HCT116 (cell line): ENCODE results near the gene HRC. TPM values are rescaled to one million over a fixed set of nuclear protein-coding genes. Genes with fewer than 3 reads are reported as not detected.
A peak's percentile ranks its signal among the peaks of the same experiment; 100 is the strongest.

Experiments used
- ATAC-seq: fragments of 200-7000 bp; cut with Tn5 transposase; 2 replicates; pipeline ENCODE4 v1.9.1; 2020; ENCODE audit warnings: mild to moderate bottlenecking, moderate library complexity
- BruUV-seq: library from RNA; stranded (reverse); fragments of 400-500 nt; replicated peaks from 2 replicates; lab custom pipeline; 2021; lab: Mats Ljungman, UMichigan
- CTCF ChIA-PET: fragments of 300-600 bp; sonication (Branson Sonifier 250); formaldehyde crosslinking; loops from one replicate; lab custom pipeline; 2021; ENCODE audit warnings: antibody characterized with exemption; lab: Charles Lee
- POLR2A ChIA-PET: fragments of 300-600, 350-600 bp; sonication (Branson Sonifier 250); formaldehyde crosslinking; loops from one replicate; lab custom pipeline; 2021; ENCODE audit warnings: antibody characterized with exemption; lab: Charles Lee
- RAD21 ChIA-PET, 2 experiments: fragments of 300-600 bp; sonication (Branson Sonifier 250); formaldehyde crosslinking; loops; one replicate each; lab custom pipeline; 2023; ENCODE audit warnings: low total read pairs in 2 of 2; ENCODE audit not compliant: uncharacterized antibody in 2 of 2, unreplicated experiment in 2 of 2, low non-redundant PET in 1 of 2; lab: Charles Lee
- DNase-seq: peaks from one replicate; pipeline ENCODE4 v3.0.0-alpha.2; 2010; ENCODE audit warnings: low read depth, low spot score
- H2AFZ ChIP-seq: fragments of 200-600 bp; shearing (Covaris generic), sonication (generic); 2 replicates; pipeline ENCODE4 v1.6.1; 2017; ENCODE audit warnings: low read depth, mixed run types, mixed read lengths, antibody characterized with exemption, low read length; ENCODE audit not compliant: poor library complexity, severe bottlenecking
- H3K27ac ChIP-seq: 2 replicates; pipeline ENCODE4 v1.5.1; 2012; ENCODE audit warnings: low read depth, low read length
- H3K27me3 ChIP-seq: fragments of 200-600 bp; sonication (generic); 2 replicates; pipeline ENCODE4 v1.6.1; 2016; ENCODE audit warnings: mixed run types, low read length, mixed read lengths; ENCODE audit not compliant: insufficient read depth
- H3K36me3 ChIP-seq, 2 experiments: fragments of 200-500 bp in 1 of 2; fragments of 200-600 bp in 1 of 2; sonication (Bioruptor generic) in 1 of 2; sonication (generic) in 1 of 2; 2 replicates each; pipeline versions ENCODE4 v1.5.1 to v1.6.1; 2014 to 2016; ENCODE audit warnings: low read length in 2 of 2, inconsistent platforms in 1 of 2, mixed read lengths in 1 of 2, mixed run types in 1 of 2; ENCODE audit not compliant: insufficient read depth in 2 of 2, control insufficient read depth in 1 of 2
- H3K4me1 ChIP-seq, 2 experiments: fragments of 200-600 bp in 1 of 2; sonication (generic) in 1 of 2; 2 replicates each; pipeline versions ENCODE4 v1.5.1 to v1.6.1; 2012 to 2017; ENCODE audit warnings: low read length in 2 of 2, inconsistent platforms in 1 of 2, mild to moderate bottlenecking in 1 of 2, mixed read lengths in 1 of 2, mixed run types in 1 of 2, moderate library complexity in 1 of 2; ENCODE audit not compliant: insufficient read depth in 2 of 2, control insufficient read depth in 1 of 2
- H3K4me2 ChIP-seq: fragments of 200-600 bp; sonication (generic); 2 replicates; pipeline ENCODE4 v1.6.1; 2017; ENCODE audit warnings: mixed run types, low read length, mixed read lengths
- H3K4me3 ChIP-seq, 2 experiments: fragments of 200-600 bp in 1 of 2; sonication (generic) in 1 of 2; replicated peaks in 1 of 2; 2 replicates each; pipeline ENCODE4 v1.5.1; 2011 to 2016; ENCODE audit warnings: low read length in 2 of 2, control low read depth in 1 of 2, low read depth in 1 of 2, mild to moderate bottlenecking in 1 of 2, mixed read lengths in 1 of 2, mixed run types in 1 of 2
- H3K79me2 ChIP-seq: fragments of 200-600 bp; sonication (generic); 2 replicates; pipeline ENCODE4 v1.6.1; 2017; ENCODE audit warnings: mild to moderate bottlenecking, mixed run types, low read length, moderate library complexity, mixed read lengths; ENCODE audit not compliant: insufficient read depth
- H3K9ac ChIP-seq: fragments of 200-600 bp; sonication (generic); 2 replicates; pipeline ENCODE4 v1.6.1; 2016; ENCODE audit warnings: low read length, mixed read lengths
- H3K9me2 ChIP-seq: fragments of 200-600 bp; sonication (generic), shearing (Covaris generic); 2 replicates; pipeline ENCODE4 v1.6.1; 2017; ENCODE audit warnings: mixed run types, mild to moderate bottlenecking, moderate library complexity; ENCODE audit not compliant: insufficient read depth
- H3K9me3 ChIP-seq, 2 experiments: fragments of 200-500 bp in 1 of 2; fragments of 200-600 bp in 1 of 2; sonication (Bioruptor generic) in 1 of 2; sonication (generic) in 1 of 2; 2 replicates each; pipeline ENCODE4 v1.6.1; 2014 to 2017; ENCODE audit warnings: low read length in 2 of 2, mixed read lengths in 2 of 2, inconsistent platforms in 1 of 2, low read depth in 1 of 2, mild to moderate bottlenecking in 1 of 2, mixed run types in 1 of 2, moderate library complexity in 1 of 2; ENCODE audit not compliant: control insufficient read depth in 1 of 2, insufficient read depth in 1 of 2
- H4K20me1 ChIP-seq: fragments of 200-600 bp; sonication (generic), shearing (Covaris generic); 2 replicates; pipeline ENCODE4 v1.6.1; 2017; ENCODE audit warnings: mixed run types, mild to moderate bottlenecking, moderate library complexity; ENCODE audit not compliant: insufficient read depth
- CEBPB ChIP-seq: IDR thresholded peaks from 2 replicates; pipeline ENCODE4 v1.6.1; 2012; ENCODE audit warnings: low read depth
- EGR1 ChIP-seq: IDR thresholded peaks from 2 replicates; pipeline ENCODE4 v1.6.1; 2012; ENCODE audit warnings: low read depth
- ELF1 ChIP-seq: IDR thresholded peaks from 2 replicates; pipeline ENCODE4 v1.6.1; 2012; ENCODE audit warnings: low read depth, borderline replicate concordance
- EZH2 ChIP-seq: fragments of 200-600 bp; sonication (generic); IDR thresholded peaks from 2 replicates; pipeline ENCODE4 v1.6.1; 2017; ENCODE audit warnings: antibody characterized with exemption, mixed run types
- FOSL1 ChIP-seq: IDR thresholded peaks from 2 replicates; pipeline ENCODE4 v1.6.1; 2012; ENCODE audit warnings: low read depth
- JUND ChIP-seq: IDR thresholded peaks from 2 replicates; pipeline ENCODE4 v1.6.1; 2012
- MAX ChIP-seq: IDR thresholded peaks from 2 replicates; pipeline ENCODE4 v1.6.1; 2012
- POLR2A ChIP-seq: IDR thresholded peaks from 2 replicates; pipeline ENCODE4 v1.7.0; 2011; ENCODE audit warnings: borderline replicate concordance; ENCODE audit not compliant: insufficient read depth, insufficient read length; ENCODE audit errors: extremely low read depth
- POLR2AphosphoS5 ChIP-seq: IDR thresholded peaks from 2 replicates; pipeline ENCODE4 v1.6.1; 2011; ENCODE audit warnings: mild to moderate bottlenecking, low read depth, low read length, moderate library complexity
- SP1 ChIP-seq: IDR thresholded peaks from 2 replicates; pipeline ENCODE4 v1.6.1; 2012; ENCODE audit warnings: low read depth
- SRF ChIP-seq: IDR thresholded peaks from 2 replicates; pipeline ENCODE4 v1.6.1; 2012; ENCODE audit warnings: low read depth
- YY1 ChIP-seq: IDR thresholded peaks from 2 replicates; pipeline ENCODE4 v1.6.1; 2011; ENCODE audit warnings: low read length, low read depth, moderate library complexity, mild to moderate bottlenecking; ENCODE audit not compliant: insufficient replicate concordance; ENCODE audit errors: extremely low read depth
- ZBTB33 ChIP-seq: IDR thresholded peaks from 2 replicates; pipeline ENCODE4 v1.6.1; 2011; ENCODE audit warnings: mild to moderate bottlenecking, low read length, moderate library complexity; ENCODE audit not compliant: insufficient replicate concordance; ENCODE audit errors: extremely low read depth
- ZFX ChIP-seq: fragments of 450-650 bp; IDR thresholded peaks from 2 replicates; pipeline ENCODE4 v1.6.1; 2017
- ZNF274 ChIP-seq: fragments of 200-500 bp; sonication (Bioruptor generic); IDR thresholded peaks from 2 replicates; pipeline ENCODE4 v1.6.1; 2014; ENCODE audit warnings: mild to moderate bottlenecking, low read depth, low read length, inconsistent platforms
- intact Hi-C: fragments of 100-400 bp; cut with micrococcal nuclease; formaldehyde crosslinking; loops from 2 replicates; pipeline ENCODE4 v1.10.0; 2022
- total RNA-seq: library from RNA; stranded (reverse); gene quantifications from one replicate; pipeline ENCODE4 v1.2.1, GENCODE V29; 2021; ENCODE audit not compliant: unreplicated experiment

Gene HRC
- total RNA-seq, 1 experiment from 2014 or later, result not detected

GRCh38 chr19:49114630-49115363 is 40.4 kb downstream of the HRC start:
- TF ChIP-seq ZFX (0 out of 2 replicates have a peak, but pooled peaks have one; percentile 24), FOSL1 (no peak), EGR1 (peak; percentile 61), YY1 (no peak), EZH2 (no peak)
- ChIA-PET CTCF (interaction anchor here (0.7 to 2.7 kb wide), 9 partner anchors 8 to 121 kb away, joined by 4 to 28 read pairs (median 6); partner anchors contain the start of genes GYS1 and RUVBL2), RAD21 (interaction anchor here in 1 of 2 experiments (1.1 kb wide), 1 partner anchor 17 kb away, joined by 3 read pairs; no protein-coding TSS in a partner anchor), POLR2A (interaction anchor here (1.8 to 2.4 kb wide), 2 partner anchors 14 to 35 kb away, joined by 8 to 9 read pairs; no protein-coding TSS in a partner anchor)
- no peaks in the 10 kb centered on the region for H3K27me3 ChIP-seq
- H4K20me1 ChIP-seq, result no peaks in the 10 kb centered on the region
- no peaks in the 10 kb centered on the region for H3K36me3 ChIP-seq
- intact Hi-C loops, result no loop called here
- H3K4me1 ChIP-seq, result peaks cover 19 to 44% of the 10 kb centered on the region in 2 experiments
- peak overlapping the region; percentile 69 for H3K9ac ChIP-seq
- peak overlapping the region; percentile 62 to 75 for H3K4me3 ChIP-seq
- DNase-seq, result no peak
- no peak overlapping the region for H2AFZ ChIP-seq
- no TSS peak for BruUV-seq
- no peaks in the 10 kb centered on the region for H3K9me2 ChIP-seq
- H3K79me2 ChIP-seq, result no peaks in the 10 kb centered on the region
- H3K9me3 ChIP-seq, result no peaks in the 10 kb centered on the region
- ATAC-seq, result no peak
- peak overlapping the region; percentile 89 for H3K4me2 ChIP-seq
- peak overlapping the region; percentile 60 for H3K27ac ChIP-seq

- DNase-seq (peak; percentile 52), ATAC-seq (peak; percentile 73)
- Histone ChIP-seq H4K20me1 (no peaks in the 10 kb centered on the region), H3K4me3 (peak within 1 kb of the TSS; percentile 62 to 75), H3K9me2 (no peaks in the 10 kb centered on the region), H3K4me2 (peak within 1 kb of the TSS; percentile 89), H2AFZ (peak within 1 kb of the TSS; percentile 84), H3K36me3 (peaks cover 2 to 3% of the 10 kb centered on the region in 2 experiments; a peak in 2 of 4 replicates), H3K27me3 (no peaks in the 10 kb centered on the region), H3K9ac (peak within 1 kb of the TSS; percentile 69), H3K27ac (peak within 1 kb of the TSS; percentile 60), H3K9me3 (no peaks in the 10 kb centered on the region), H3K4me1 (peaks cover 19 to 41% of the 10 kb centered on the region in 2 experiments), H3K79me2 (no peaks in the 10 kb centered on the region)
- ChIA-PET POLR2A (interaction anchor here (1.8 to 2.4 kb wide), 2 partner anchors 15 to 36 kb away, joined by 8 to 9 read pairs; no protein-coding TSS in a partner anchor), RAD21 (interaction anchor here in 1 of 2 experiments (1.1 kb wide), 1 partner anchor 16 kb away, joined by 3 read pairs; no protein-coding TSS in a partner anchor), CTCF (interaction anchor here (0.6 to 2.7 kb wide), 11 partner anchors 7 to 135 kb away, joined by 4 to 28 read pairs (median 6); partner anchors contain the start of genes GYS1 and RUVBL2)
- no TSS peak for BruUV-seq
- intact Hi-C loops, result no loop called here
- TF ChIP-seq ZNF274 (no peak), MAX (peak; percentile 83), POLR2A (peak; percentile 21), ELF1 (no peak), EGR1 (no peak), SRF (no peak), FOSL1 (no peak), ZBTB33 (no peak), CEBPB (no peak), EZH2 (no peak), JUND (no peak), SP1 (0 out of 2 replicates have a peak, but pooled peaks have one; percentile 23), POLR2AphosphoS5 (peak; percentile 76)
Observed at GRCh38 chr19:49113762-49114629, 41.2 kb downstream of the HRC start, which contains the start of gene LIN7B. TSS of gene LIN7B (plus strand) at chr19:49114370. CDS start at chr19:49114405, 35 bp downstream.
